Natural killer cell (primary cell): ENCODE measurements around the gene MYPOP. TPM values are rescaled to one million over a fixed set of nuclear protein-coding genes. Genes with fewer than 3 reads are reported as not detected.

ENCODE experiments used
- ATAC-seq, 3 donors: fragments of 150-1000 bp in 2 of 3; fragments of 200-7000 bp in 1 of 3; cut with Tn5 transposase; 1 replicate in 1 of 3; 2 replicates in 2 of 3; pipeline ENCODE4 v1.10.0; 2021; ENCODE audit warnings: mild to moderate bottlenecking in 2 of 3, moderate library complexity in 2 of 3
- DNase-seq, 2 donors: peaks; one replicate each; pipeline versions ENCODE4 v3.0.0 to v3.0.0-alpha.2; 2013 to 2021; ENCODE audit warnings: mixed read lengths in 1 of 2
- H3K27ac ChIP-seq: one replicate; pipeline ENCODE4 v1.5.1; 2013; ENCODE audit warnings: mild to moderate bottlenecking, low read length
- H3K27me3 ChIP-seq: one replicate; pipeline ENCODE4 v1.6.1; 2013; ENCODE audit warnings: low read length; ENCODE audit not compliant: control insufficient read depth, insufficient read depth
- H3K36me3 ChIP-seq: one replicate; pipeline ENCODE4 v1.6.1; 2013; ENCODE audit warnings: low read length; ENCODE audit not compliant: control insufficient read depth, insufficient read depth
- H3K4me1 ChIP-seq: one replicate; pipeline ENCODE4 v1.6.1; 2013; ENCODE audit warnings: low read length; ENCODE audit not compliant: control insufficient read depth, insufficient read depth
- H3K4me3 ChIP-seq: one replicate; pipeline ENCODE4 v1.5.1; 2013; ENCODE audit warnings: low read length
- H3K9me3 ChIP-seq: one replicate; pipeline ENCODE4 v1.6.1; 2013; ENCODE audit warnings: low read length; ENCODE audit not compliant: control insufficient read depth, insufficient read depth
- H3K27ac Mint-ChIP-seq, 2 donors: one replicate each; pipeline ENCODE4 v1.8.0; 2022; ENCODE audit warnings: mild to moderate bottlenecking in 2 of 2, mixed read lengths in 2 of 2, moderate library complexity in 1 of 2
- H3K27me3 Mint-ChIP-seq, 2 donors: one replicate each; pipeline ENCODE4 v1.8.0; 2022; ENCODE audit warnings: low read depth in 2 of 2, mixed read lengths in 2 of 2
- H3K36me3 Mint-ChIP-seq: one replicate; pipeline ENCODE4 v1.8.0; 2022; ENCODE audit warnings: mixed read lengths
- H3K4me1 Mint-ChIP-seq, 2 donors: one replicate each; pipeline ENCODE4 v1.8.0; 2022; ENCODE audit warnings: mixed read lengths in 2 of 2
- H3K4me3 Mint-ChIP-seq: one replicate; pipeline ENCODE4 v1.8.0; 2022; ENCODE audit warnings: mild to moderate bottlenecking, moderate library complexity, mixed read lengths
- H3K9me3 Mint-ChIP-seq, 2 donors: one replicate each; pipeline ENCODE4 v1.8.0; 2022; ENCODE audit warnings: mixed read lengths in 2 of 2
- CTCF ChIP-seq: fragments of 200-600 bp; IDR thresholded peaks from one replicate; pipeline ENCODE4 v1.8.0; 2022; ENCODE audit warnings: antibody characterized with exemption
- WGBS: methylation state at CpG from one replicate; pipeline ENCODE4 v1.1.7; 2013; ENCODE audit warnings: missing lambda C conversion rate; ENCODE audit not compliant: insufficient coverage; 5-methylcytosine and 5-hydroxymethylcytosine counted together
- intact Hi-C: fragments of 100-400 bp; cut with micrococcal nuclease; formaldehyde crosslinking; loops from one replicate; pipeline ENCODE4 v1.14.2; 2022
- total RNA-seq, 4 donors: library from RNA; stranded (reverse); fragments of 120-200 nt in 1 of 4; gene quantifications; one replicate each; pipeline versions ENCODE4 v1.2.3 to v1.2.4, GENCODE V29; 2013 to 2022

MYPOP gene
- total RNA-seq, 3 donors from 2014 or later (not counting 1 experiment from before 2014, with no cell fraction given): 7.0 to 8.4 (median 7.2) TPM

DNA sequence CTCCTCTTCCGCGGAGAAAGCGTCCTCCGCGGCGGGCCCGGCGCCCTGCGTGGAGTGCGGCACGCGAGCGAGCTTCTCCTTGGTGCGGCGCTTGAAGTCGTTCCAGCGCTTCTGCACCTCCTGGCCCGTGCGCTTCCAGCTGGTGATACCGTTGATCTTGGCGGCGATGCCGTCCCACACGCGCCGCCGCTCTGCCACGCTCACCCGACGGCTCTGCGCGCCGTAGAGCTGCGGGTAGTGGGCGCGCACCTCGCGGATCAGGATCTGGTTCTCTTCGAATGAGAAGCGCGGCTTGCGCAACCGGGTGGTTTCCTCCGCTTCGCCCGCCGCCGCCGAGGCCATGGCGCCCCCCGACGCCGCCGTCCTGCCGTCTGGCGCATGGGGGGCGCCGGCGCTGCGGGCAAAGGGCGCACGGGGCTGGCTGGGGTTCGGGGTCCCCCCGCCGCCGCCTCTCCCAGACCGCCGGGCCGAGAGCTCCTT lies 941 bp downstream of the MYPOP start:
- Mint-ChIP-seq H3K9me3 (no peaks in the 10 kb centered on the region), H3K36me3 (no peaks in the 10 kb centered on the region), H3K4me1 (peaks cover 0 to 30% of the 10 kb centered on the region in 2 donors), H3K27ac (peak overlapping the region in 1 of 2 donors; percentile 92), H3K4me3 (peak overlapping the region; percentile 49), H3K27me3 (peaks cover 0 to 3% of the 10 kb centered on the region in 2 donors)
- peaks cover 29% of the 10 kb centered on the region for H3K4me1 ChIP-seq
- DNase-seq: peak; percentile 51 to 70
- no peak overlapping the region for H3K27ac ChIP-seq
- WGBS: 21% methylated on average over 69 of the region's 69 CpGs
- TF ChIP-seq CTCF: no peak
- H3K27me3 ChIP-seq: no peaks in the 10 kb centered on the region
- peaks cover 10% of the 10 kb centered on the region for H3K36me3 ChIP-seq
- H3K4me3 ChIP-seq: peak overlapping the region; percentile 56
- intact Hi-C loops: no loop called here
- no peaks in the 10 kb centered on the region for H3K9me3 ChIP-seq
- ATAC-seq: peak; percentile 18 to 33 (median 33)

DNA sequence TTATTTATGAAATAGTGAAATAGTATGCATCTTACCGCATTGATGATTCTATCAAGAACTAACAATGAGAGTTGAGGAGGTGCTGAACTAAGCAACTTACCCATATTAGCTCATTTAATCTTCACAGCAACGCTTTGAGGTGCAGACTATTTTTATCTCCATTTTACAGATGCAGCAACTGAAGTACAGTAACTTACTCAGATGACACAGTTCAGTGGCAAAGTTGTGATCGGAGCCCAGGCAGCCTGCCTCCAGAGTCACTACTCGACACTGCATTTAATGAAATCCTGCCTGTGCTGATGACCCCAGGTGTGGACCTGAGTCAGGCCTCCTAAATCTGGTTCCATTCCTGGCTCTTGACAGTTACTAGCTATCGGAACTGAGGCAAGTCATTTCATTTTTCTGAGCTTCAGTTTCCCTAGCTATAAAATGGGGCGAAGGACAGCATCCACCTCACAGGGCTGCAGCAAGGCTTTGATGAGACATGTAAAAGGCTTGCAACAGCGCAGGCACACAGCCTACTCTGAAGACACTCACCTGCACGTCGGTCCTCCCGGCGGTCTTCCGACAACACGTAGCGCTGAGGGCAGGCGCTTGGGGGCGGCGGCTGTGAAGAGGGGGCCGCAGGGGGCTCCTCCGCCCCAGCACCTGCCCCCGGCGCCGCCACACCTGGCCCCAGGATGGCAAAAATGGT lies 1.5 kb downstream of the MYPOP start:
- intact Hi-C loops: no loop called here
- Histone ChIP-seq H3K27ac (no peak overlapping the region), H3K9me3 (no peaks in the 10 kb centered on the region), H3K27me3 (no peaks in the 10 kb centered on the region), H3K4me1 (peaks cover 29% of the 10 kb centered on the region), H3K36me3 (peaks cover 10% of the 10 kb centered on the region), H3K4me3 (no peak overlapping the region)
- H3K27ac Mint-ChIP-seq: peak overlapping the region in 1 of 2 donors; percentile 92
- peak overlapping the region; percentile 58 for H3K4me3 Mint-ChIP-seq
- H3K9me3 Mint-ChIP-seq: no peaks in the 10 kb centered on the region
- no peak for DNase-seq
- ATAC-seq: no peak
- H3K27me3 Mint-ChIP-seq: peaks cover 0 to 3% of the 10 kb centered on the region in 2 donors
- TF ChIP-seq CTCF: no peak
- H3K36me3 Mint-ChIP-seq: no peaks in the 10 kb centered on the region
- peaks cover 0 to 30% of the 10 kb centered on the region in 2 donors for H3K4me1 Mint-ChIP-seq
- 88% methylated on average over 21 of the region's 22 CpGs for WGBS

- Histone ChIP-seq H3K9me3 (no peaks in the 10 kb centered on the region), H3K27me3 (no peaks in the 10 kb centered on the region), H3K27ac (no peak overlapping the region), H3K4me3 (no peak overlapping the region), H3K36me3 (peaks cover 12% of the 10 kb centered on the region), H3K4me1 (peaks cover 29% of the 10 kb centered on the region)
- Mint-ChIP-seq H3K36me3 (no peaks in the 10 kb centered on the region), H3K27me3 (peaks cover 0 to 3% of the 10 kb centered on the region in 2 donors), H3K4me1 (peaks cover 4 to 30% of the 10 kb centered on the region in 2 donors), H3K4me3 (peak overlapping the region; percentile 58), H3K27ac (peak overlapping the region in 1 of 2 donors; percentile 69), H3K9me3 (no peaks in the 10 kb centered on the region)
- intact Hi-C loops: no loop called here
- DNase-seq (no peak), ATAC-seq (no peak)
- no peak for TF ChIP-seq CTCF
- 96% methylated on average over 4 of the region's 4 CpGs for WGBS
These were observed 2.4 kb downstream of the MYPOP start for GRCh38 chr19:45899919-45900589.
